Stimulated activated CD4-positive, alpha-beta T cell treated with anti-CD3 and anti-CD28 coated beads, Interleukin-1b, Interleukin-23, amount 100 ng/mL, for 1 hour (primary cell): Measurements from ENCODE around the gene UBE2I.
"Not testable (repeated sequence)": the region's sequence is repeated elsewhere in the genome, so short reads cannot be mapped to it uniquely, and the experiment has no call there.

Experiments used
- DNase-seq, 2 donors: peaks; one replicate each; pipeline ENCODE4 v3.0.0-alpha.2; 2020; ENCODE audit warnings: low read depth in 2 of 2

The UBE2I gene

DNA sequence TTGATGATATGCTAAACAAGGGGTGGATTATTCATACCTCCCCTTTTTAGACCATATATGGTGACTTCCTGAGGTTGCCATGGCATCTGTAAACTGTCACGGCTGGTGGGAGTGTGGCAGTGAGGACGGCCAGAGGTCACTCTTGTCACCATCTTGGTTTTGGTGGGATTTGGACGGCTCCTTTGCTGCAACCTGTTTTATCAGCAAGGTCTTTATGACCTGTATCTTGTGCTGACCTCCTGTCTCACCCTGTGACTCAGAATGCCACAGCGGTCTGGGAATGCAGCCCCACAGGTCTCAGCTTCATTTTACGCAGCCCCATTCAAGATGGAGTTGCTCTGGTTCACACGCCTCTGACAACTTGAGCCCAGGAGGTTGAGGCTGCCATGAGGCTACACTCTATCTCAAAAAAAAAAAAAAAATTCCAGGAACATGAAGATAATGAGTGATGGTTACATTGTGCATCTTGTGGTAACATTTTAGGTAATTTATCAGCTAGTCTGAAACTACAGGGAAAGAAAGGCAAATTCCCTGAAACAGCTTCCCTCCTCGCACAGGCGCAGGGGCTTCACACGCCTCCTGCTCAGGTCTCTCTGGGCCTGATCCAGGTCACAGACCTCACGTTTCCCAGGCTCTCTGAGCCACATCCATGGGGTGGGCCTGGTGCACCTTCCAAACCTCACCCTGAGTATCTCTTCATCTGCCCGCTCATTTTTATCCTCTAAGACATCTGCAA, 15.3 kb upstream of the UBE2I start:
- DNase-seq: no peak

DNA sequence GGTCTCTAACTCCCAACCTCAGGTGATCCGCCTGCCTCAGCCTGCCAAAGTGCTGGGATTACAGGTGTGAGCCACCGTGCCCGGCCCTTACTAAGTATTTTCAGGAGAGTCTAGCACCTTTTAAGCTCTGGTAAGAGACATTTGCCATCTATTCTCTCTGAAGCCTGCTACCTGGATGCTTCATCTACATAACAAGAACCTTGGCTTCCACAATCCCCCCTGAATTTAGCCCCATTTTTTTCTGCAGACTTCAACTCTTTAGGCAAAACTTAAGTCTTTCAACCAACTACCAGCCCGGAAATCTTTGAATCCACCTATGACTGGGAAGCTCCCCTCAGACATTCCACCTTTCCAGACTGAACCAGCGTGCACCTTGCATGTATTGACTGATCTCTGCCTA, 14.0 kb upstream of the UBE2I start:
- no peak for DNase-seq

DNA sequence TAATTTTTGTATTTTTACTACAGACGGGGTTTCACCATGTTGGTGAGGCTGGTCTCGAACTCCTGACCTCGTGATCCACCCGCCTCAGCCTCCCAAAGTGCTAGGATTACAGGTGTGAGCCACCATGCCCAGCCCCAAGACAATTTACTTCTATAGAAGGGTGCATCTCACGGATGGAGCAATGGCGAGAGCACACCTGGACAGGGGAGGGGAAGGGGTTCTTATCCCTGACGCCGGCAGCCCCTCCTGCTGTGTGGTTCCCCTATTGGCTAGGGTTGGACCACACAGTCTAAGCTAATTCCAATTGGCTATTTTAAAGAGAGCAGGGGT, 12.8 kb upstream of the UBE2I start:
- DNase-seq: not testable (repeated sequence)

DNA sequence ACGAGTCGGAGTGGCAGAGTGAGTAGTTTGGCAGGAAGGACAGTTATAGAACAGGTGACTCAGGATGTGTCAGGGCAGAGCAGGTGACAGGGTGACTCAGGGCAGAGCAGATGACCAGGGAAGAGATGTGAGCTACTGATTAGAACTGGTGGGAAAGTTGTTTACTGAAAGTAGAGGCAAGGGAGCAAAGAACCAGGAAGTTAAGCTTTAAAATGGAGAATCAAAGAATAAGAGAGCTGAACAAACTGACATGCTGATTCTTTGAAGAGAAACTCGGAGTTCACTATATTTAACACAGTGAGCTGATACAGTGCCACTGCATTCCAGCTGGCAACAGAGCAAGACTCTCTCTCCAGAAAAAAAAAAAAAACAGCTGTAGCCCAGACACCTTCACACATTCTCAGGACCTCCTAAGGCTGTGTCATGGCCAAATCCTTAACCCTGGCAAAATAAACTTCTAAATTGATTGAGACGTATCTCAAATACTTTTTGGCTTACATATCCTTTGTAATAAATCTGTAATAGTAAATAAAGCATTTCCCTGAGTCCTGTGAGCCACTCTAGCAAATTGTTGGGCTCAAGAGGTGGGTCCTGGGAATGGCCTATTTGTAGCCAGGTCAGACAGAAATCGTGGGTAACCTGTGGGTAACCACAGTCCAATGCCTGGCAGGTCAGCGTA, 12.3 kb upstream of the UBE2I start:
- no peak for DNase-seq

DNA sequence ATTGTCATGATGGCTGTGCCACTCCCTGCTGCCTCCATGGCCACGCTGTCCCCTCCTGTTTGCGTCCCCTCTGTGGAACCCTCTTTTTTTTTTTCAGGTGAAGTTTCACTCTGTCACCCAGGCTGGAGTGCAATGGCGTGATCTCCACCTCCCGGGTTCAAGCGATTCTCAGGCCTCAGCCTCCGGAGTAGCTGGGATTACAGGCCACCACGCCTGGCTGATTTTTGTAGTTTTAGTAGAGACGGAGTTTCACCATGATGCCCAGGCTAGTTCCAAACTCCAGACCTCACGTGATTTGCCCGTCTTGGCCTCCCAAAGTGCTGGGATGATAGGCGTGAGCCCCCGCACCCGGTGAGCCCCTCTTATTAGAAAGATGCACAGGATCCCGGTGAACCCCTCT, 11.0 kb upstream of the UBE2I start:
- DNase-seq: no peak

DNA sequence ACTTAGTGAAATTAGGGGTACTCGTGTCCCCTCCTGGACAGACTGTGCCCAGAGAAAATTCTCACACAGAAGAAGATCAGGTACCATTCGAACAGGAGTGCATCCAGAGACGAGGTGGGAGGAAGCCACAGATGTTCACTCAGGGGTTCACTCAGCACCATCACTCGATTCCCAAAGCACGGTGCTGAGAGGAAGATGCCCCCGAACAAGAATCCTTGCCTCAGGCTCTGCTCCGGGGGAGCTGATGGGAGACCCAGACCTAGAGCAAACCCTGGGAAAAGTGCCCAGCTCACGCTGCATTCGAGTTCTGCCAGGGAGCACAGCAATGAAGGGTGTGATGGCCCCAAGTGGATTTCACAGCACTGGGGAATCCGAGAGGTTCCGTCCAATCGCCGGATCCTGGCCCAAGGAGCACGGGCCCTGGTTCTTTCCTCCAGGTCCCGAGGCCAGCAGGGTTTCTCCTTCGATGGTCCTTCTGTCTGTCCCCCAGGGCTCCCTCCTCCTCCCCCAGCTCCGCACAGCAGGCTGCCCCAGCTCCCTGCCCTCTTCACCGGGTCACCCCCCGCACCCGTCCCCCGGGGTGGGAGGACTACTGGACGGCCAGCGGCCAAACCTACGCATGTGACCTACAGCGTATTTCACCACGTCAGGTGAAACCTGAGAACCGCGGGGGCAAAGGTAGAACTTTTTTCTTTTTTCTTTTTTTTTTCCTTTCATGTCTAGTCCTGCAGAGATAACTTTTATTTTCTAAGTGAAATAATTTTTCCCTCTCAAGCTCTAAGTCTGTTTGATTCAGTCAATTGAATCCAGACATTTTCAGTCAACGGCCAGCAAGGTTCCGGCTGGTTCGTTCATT, 10.2 kb upstream of the UBE2I start:
- DNase-seq: no peak

DNA sequence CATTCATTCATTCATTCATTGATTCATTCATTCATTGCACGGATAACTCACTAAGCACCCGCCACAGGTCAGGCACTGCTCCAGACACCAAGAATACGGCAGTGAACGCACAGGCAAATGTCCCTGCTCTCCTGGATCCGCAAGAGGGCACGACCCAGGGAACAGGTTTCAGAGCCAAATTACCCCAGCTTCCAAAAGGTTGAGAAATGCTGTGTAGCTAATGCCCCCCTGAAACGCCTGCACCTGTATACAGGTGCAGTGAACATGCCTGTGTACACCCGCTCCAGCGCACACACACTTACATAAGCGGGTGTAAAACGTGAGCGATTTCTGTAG, 9.6 kb upstream of the UBE2I start:
- DNase-seq: no peak

DNA sequence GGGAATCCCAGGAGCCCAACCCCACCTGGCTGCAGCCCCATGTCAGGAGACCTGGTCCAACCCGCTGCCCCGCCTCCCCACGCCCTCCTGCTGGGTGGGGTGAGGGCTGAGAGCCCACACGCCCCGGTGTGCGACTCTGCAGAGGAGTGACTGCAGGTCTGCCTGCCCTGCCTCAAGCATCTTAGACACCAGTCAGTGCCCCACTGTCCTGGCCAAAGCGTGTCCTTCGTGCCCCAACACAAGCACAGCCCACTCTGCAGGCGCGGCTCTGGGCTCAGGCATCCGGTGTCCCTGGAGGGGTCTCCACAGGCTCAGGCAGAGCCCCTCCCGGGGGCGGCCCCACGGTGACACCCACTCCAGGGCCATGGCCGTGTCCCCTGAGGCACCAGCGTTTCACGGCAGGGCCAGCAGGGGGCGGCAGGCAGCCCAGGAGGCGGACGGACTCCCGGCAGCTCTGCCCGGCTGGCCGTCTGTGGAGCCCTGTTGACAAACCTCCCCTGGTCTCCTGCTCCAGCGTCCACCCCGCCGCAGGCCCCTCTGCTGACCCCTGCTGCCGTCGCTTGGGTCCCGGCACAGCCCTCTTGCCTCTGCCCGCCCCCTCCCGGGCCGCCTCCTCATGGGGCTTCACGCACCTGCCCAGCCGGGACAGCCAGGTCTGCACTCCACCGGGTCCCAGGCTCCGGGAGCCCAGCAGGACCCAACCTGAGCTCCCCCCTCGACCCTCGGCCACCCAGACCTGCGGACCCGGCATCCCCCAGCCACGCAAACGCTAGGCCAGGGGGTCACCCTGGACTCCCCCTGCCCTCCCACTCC, 8.6 kb upstream of the UBE2I start:
- DNase-seq: peak; percentile 53 to 58

DNA sequence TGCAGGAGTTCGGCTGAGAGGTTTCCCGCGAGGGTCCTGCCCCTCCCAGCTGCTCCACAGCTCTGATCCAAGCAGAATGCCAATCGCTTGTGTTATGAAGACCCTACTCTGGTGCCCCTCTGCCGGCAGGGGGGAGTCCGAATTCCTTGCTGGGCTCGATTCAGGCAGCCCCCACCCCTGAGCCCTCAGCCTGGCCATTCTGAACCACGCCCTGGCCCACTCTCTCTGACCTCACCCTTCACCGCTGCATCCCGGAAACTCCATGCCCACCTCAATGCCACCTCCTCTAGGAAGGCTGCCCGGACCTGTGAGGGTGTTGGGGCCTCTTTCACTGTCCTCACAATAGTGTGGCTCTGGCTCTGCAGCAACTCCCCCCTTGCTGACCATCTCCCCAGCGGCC, 7.9 kb upstream of the UBE2I start:
- no peak for DNase-seq

DNA sequence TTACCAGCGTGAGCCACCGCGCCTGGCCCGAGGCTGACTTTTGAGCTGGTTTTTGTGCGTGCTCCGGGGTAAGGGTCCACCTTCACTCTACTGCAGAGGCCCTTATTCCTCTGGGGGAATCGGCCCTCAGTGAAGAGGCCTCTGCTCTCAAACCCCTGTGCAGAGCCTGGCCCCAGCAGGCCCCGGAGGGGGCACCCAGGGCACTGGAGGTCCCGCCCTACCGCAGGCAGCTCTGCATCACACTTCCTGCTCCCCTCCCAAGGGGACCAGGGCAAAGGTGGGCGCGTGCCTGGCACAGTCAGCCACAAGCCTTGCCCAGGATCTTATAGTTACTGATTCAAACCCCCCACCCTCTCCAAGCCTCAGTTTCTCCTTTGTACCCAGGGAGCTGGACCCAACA, 3.6 kb upstream of the UBE2I start:
- DNase-seq: no peak

DNA sequence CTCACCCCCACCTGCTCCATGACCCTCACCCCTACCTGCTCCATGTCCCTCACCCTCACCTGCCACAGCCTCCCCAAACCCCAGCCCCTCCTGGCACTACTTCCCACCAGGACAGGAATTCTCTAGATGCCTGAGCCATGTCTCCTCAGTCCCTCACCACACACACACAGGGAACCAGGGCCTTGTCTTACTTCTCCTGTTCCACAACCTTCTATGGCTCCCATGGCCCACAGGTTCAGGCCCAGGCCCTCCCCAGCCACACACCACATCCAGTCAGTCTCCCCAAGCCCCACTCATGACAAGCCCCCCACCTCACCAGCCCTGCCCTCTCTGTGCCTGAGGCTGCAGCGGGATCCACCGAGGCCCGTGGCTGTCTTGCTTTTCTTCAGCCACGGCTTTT, 3.1 kb upstream of the UBE2I start:
- DNase-seq: no peak

DNA sequence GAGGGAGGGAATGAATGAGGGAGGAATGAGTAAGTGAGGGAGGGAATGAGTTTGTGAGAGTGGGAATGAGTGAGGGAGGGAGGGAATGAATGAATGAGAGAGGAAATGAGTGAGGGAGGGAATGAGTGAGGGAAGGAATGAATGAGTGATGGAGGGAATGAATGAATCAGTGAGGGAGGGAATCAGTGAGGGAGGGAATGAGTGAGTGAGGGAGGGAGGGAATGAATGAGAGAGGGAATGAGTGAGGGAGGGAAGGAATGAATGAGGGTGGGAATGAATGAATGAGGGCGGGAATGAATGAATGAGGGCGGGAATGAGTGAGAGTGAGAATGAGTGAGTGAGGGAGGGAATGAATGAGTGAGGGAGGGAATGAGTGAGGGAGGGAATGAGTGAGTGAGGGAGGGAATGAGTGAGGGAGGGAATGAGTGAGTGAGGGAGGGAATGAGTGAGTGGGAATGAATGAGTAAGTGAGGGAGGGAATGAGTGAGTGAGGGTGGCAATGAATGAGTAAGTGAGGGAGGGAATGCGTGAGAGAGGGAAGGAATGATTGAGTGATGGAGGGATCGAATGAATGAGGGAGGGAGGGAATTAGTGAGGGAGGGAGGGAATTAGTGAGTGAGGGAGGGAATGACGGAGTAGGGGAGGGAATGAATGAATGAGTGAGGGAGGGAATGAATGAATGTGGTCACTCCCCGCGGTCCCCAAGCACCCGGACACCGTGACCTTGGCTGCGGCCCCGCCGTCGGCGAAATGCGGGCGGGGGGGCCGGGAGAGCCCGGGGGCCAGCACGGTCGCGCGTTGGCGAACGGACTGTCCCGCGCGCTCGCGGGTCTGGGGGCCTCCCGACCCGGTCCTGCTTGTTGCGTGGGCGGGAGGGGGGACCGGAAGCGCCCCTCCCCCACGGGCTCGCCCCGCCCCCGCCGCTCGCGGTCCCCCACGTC, 1.1 kb upstream of the UBE2I start:
- no peak for DNase-seq

DNA sequence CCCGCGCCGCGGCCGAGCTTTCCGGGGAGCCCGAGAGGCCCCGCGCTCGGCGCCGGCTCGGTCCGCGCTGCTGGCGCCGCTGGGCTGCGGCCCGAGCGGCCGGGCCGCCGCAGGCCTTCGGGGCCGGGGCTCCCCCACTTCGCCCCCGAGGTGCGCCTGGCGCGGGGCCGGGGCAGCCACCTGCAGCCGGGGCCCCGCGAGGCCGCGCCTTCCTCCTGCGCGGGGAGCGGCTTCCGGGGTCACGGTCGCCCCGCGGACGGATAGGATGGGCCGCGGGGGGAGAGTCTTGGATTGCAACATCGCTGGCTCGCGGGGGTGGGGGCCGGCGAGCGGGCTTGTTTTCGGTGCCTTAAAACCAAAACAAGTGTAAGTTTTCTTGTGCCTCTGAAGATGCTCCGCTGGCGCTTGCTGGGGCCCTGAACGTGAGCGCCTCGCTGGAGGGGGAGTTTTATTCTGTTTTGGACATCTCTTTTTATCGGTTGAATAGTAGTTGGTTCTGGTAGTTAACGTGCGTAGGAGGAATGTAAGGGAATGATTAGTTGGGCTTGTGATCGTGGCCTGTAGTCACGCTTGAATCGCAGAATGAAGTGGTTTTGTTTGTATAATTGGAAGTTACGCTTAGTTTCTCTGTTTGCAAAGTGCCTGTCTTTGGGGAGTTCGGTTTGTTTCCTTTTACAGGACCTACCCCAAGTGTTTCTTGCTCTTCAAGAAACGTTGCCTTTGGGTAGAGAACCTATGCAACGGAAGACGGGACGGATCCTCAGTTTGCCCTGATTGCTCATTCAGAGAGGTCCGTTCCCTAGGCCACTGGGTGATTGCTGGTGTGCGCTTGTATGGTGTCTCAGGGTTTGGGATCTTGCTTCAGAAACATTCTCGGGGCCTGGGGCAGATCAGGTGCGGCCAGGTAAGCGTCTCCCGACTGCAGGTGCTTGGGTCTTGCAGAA, 724 bp downstream of the UBE2I start:
- DNase-seq: no peak

DNA sequence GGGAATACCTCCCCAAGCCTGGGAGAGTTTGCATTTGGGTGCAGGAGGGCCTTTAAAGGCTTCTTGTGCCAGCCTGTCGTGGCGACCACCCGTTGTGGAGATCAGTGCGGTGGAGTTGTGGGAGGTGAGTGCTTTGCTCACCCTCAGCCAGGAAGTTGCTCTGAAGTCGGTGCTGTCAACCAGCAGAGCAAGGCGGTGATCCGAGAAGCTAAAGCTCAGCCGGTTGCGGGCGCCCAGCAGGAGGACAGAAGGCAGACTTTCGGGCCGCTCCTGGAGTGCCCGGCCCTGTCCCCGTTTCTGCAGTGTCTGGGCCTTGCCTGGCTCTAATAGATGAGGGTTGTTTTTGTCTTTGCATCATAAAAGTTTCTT, 1.4 kb downstream of the UBE2I start:
- no peak for DNase-seq

DNA sequence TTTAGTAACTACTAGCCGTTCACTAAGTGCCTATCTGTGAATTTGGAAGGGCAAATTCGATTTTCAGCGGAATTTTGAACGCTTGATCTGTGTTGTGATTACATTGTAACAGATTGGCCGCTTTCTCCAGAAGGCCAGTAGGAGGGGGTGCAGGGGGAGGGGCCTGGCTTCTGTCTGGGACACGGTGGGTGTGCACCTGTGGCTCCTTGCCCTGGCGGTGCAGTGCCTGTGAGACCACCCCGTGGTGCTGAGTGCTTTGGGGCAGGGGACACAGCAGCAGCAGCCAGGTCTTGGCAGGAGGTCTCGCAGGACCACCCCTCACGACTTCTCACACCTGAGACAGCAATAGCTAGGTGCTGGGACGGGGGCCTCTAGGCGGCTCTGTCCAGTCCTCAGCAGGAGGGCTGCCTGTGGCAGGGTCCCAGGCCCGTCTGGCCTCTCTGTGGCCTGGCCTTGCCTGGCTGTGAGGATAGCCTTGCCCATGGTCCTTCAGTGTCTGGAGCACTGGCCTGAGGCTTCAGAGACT, 1.8 kb downstream of the UBE2I start:
- no peak for DNase-seq

DNA sequence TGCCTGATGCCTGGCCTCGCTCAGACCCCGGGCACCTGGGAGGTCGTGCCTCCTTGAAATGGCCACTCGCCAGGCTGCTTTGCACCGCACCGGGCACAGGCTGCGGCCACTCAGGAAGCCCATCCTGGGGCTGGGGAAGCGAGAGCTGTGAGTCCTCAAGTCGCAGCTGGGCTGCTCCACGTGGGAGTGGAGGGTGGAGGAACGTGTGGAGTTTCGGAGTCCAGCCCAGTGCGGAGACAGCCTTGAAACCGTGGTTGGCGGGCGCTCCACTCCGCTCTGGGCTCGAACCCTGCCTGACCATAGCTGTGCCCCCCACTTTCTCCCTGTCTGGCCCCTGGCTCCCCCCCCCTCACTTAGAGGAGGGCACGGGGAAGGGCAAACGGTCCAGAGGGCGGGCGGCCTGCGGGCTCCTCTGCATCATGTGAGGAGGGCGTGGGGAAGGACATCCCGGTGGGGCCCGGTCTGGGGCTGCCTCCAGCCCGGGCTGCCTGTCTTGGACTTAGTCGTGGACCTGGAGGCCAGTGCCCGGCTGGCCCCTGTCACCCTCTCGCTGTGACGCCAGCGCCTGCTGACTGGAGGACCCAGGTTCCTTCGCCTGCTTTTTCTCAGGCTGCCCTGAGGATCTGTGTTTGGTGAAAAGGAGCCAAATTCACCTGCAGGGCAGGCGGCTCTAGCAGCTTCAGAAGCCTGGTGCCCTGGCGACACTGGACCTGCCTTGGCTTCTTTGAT, 2.5 kb downstream of the UBE2I start:
- no peak for DNase-seq

DNA sequence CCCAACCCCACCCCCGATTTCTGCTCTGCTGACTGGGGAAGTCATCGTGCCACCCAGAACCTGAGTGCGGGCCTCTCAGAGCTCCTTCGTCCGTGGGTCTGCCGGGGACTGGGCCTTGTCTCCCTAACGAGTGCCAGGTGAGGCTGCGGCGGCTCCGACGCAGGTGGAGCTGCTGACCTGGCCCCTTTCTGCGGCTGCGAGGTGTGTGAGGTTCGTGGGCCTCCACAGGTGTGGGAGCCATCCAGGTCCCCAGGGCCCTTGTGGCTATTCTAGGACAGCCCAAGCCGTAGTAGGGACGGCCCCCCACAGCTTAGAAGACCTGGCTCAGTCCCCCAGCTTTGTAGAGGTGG, 3.0 kb downstream of the UBE2I start:
- DNase-seq: no peak

DNA sequence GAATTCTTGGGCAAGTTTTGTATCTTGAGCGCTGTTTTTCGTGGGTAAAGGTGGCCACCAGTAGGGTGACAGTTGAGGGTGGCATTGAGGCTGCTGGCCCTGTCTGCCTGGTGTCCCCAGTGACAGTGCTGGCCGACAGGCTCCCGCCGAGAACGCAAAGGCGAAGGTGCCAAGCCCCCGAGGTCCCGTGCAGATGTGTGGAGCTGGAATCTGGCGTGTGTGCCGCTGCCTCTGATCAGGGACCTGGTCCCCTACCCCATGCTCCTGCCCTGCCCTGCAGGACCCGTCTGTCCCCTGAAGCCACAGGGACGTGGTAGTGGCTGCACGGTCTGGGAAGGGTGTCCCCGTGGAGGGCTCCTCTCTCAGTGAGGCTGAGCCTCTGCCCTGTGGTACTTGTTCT, 3.5 kb downstream of the UBE2I start:
- DNase-seq: no peak

DNA sequence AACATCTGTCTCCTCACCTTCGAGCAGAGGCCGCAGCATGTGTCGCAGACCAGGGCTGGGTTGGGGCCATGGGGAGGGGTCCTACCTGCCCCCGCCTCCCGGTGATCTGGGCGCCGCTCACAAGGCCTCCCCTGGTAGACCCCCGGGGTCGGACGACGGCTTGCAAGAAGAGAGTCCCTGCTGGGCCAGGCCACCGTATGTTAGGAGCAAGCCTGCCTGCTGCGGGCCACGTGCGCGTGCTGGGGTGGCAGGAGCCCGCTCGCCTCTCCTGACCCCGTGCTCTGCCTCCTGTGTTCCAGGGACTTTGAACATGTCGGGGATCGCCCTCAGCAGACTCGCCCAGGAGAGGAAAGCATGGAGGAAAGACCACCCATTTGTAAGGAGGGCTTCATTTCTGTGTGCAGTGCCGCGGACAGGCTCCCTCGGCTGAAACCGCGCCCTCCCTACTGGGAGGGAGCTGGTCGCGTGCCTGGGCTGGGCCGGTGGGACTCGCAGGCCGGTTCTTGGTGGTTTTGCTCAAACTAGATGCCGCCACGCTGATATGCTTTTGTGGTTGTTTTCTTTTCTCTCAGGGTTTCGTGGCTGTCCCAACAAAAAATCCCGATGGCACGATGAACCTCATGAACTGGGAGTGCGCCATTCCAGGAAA, 4.4 kb downstream of the UBE2I start:
- DNase-seq: no peak
